GM20431 (cell line): Measurements from ENCODE around the gene MAN2B1.
"Not testable (repeated sequence)": the region's sequence is repeated elsewhere in the genome, so short reads cannot be mapped to it uniquely, and the experiment has no call there.

ENCODE experiments used
- in situ Hi-C: fragments of 300-500 bp; cut with MseI, MboI; formaldehyde crosslinking; loops from one replicate; pipeline ENCODE4 v1.15.0; 2020; ENCODE audit warnings: low sequenced_read_pairs; ENCODE audit not compliant: unreplicated experiment

MAN2B1 gene

DNA sequence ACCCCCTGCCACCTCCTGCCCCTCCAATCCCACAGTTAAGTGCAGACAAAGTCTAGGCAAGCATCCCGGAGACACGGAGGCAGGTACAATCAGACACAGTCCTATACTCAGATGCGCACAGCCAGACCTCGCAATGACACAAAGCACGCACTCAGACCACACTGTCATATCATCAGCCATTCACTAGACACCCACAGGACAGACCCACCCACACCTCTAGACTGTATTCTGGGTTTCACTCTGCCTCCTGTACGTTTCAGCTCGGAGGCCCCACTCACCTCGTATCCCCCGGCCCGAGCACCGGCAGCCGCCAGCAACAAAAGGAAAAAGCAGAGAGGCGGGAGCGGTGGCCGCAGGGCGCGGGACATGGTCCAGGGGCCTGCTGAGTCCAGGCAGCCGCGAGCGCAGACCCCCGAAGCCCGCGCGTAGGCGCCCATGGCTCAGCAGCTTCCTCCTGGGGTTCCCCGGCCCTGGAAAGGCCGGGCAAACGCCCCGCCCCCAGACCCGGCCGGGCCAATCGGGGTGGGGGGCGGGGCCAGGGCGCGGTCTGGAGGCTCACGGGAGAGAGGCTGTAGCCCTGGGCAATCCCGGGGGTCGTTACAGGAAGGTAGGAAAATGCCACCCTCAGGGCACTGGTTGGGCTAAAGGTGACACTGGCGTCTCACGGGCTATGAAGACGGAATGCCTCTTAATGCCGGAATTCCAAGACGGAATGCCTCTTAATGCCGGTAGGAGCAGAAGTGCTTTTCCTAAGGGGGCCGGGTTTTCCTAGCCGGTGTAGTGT, at the start of gene MAN2B1, which contains the start of gene WDR83:
Gene MAN2B1, minus strand, starts transcription at position 478 of the 784 bp plus-strand sequence. Its CDS starts 41 bp downstream, at position 437.
Gene WDR83, plus strand, starts transcription at position 543 of the 784 bp plus-strand sequence. CDS start 2,984 bp downstream, outside the sequence.
- in situ Hi-C loops, result no loop called here

GRCh38 chr19:12715929-12716328, 49.4 kb upstream of the MAN2B1 start:
- in situ Hi-C loops, result no loop called here

DNA sequence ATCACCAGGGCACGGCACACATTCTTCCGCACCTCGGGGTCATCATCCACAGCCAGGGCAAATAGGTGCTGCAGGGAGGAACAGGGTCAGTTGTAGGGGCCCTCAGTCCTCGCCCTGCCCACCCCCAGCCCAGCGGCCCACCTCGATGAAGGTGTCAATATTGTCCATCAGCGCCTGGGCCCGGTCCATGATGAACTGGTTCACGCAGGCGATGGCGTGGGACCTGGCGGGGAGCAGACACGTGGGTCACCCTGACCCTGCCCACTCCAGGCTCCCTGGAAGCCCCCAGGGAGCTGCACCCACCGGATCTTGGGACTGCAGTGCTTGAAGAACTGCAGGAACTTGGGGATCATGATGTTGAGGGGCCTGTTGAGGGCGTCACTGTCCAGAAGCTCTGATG, 48.6 kb upstream of the MAN2B1 start:
- in situ Hi-C loops, result no loop called here

DNA sequence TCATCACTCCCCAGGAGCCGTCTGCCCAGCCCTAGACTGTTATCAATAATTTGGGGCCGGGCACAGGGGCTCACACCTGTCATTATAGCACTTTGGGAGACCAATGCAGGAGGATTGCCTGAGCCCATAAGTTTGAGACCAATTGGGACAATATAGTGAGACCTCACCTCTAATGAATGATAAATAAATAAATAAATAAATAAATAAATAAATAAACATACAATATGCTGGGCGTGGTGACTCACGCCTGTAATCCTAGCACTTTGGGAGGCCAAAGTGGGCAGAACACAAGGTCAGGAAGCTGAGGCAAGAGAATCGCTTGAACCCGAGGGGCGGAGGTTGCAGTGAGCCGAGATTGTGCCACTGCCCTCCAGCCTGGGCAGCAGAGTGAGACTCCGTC, 46.8 kb upstream of the MAN2B1 start:
- in situ Hi-C loops, result not testable (repeated sequence)

- in situ Hi-C loops, result not testable (repeated sequence)
Observed at GRCh38 chr19:12712077-12712476, 45.5 kb upstream of the MAN2B1 start.

GRCh38 chr19:12711187-12711586, 44.6 kb upstream of the MAN2B1 start:
- in situ Hi-C loops, result no loop called here

DNA sequence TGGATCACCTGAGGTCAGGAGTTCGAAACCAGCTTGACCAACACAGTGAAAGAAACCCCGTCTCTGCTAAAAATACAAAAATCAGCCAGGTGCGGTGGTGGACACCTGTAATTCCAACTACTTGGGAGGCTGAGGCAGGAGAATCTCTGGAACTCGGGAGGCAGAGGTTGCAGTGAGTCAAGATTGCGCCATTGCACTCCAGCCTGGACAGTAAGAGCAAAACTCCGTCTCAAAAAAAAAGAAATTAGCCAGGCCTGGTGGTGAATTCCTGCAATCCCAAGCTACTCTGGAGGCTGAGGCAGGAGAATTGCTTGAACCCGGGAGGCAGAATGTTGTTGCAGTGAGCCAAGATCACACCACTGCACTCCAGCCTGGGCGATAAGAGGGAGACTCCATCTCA, 42.1 kb upstream of the MAN2B1 start:
- in situ Hi-C loops, result no loop called here

DNA sequence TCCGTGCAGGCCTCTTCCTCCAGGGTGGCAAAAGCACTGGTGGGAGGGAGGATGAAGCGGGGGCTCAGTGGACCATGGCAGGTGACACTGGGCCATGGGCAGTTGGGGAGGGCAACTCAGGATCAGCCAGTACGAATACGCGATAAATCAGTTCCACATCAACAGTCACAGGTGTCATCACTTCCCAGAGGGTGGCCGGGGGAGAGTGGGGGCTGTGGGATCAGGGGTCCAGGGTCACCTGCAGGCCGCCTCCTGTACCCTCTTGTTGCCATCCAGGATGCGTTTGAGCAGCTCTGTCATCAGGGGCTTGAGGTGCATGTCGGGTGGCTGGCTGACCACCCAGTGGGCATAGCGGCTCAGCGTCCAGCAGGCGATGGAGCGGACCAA, 39.8 kb upstream of the MAN2B1 start:
- in situ Hi-C loops, result no loop called here

- in situ Hi-C loops, result no loop called here
Observed at GRCh38 chr19:12705654-12706331, 39.3 kb upstream of the MAN2B1 start.

DNA sequence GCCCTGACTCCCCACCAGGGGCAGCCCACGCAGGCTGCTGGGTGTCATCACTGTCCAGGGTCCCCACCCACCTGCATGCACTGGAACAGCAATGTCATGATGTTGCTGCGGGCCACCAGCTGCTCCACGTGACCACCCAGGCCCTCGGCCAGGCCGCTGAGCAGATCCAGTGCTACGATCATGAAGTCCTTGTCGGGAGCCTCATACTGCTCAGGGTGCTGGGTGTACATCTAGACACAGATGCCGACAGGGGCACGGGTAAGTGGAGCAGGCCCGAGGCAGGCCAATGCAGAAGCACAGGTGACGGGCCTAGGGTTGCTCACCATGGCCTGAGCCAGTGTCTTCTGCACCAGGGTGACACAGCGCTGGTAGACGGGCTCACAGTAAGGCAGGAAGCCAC, 38.6 kb upstream of the MAN2B1 start:
- in situ Hi-C loops, result no loop called here

DNA sequence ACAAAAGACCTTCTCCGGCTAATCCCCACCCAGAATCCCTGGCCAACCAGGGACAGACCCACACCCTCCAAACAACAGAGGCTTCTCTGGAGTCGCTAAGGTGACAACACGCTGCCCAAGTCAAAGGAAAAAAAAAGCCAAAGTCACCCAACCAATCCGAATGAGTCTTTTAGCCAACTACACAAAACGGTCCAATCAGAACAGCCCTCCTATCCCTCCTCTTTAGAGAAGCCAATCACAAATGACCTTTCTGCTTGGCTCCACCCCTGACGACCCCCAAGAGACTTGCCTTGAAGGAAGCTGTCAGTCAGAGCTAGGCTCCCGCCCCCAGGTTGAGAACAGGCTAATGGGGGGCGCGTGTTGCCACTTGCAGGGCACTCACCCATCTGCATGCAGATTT, 36.5 kb upstream of the MAN2B1 start:
- in situ Hi-C loops, result no loop called here

- in situ Hi-C loops, result no loop called here
Observed at GRCh38 chr19:12701596-12702282, 35.2 kb upstream of the MAN2B1 start.

DNA sequence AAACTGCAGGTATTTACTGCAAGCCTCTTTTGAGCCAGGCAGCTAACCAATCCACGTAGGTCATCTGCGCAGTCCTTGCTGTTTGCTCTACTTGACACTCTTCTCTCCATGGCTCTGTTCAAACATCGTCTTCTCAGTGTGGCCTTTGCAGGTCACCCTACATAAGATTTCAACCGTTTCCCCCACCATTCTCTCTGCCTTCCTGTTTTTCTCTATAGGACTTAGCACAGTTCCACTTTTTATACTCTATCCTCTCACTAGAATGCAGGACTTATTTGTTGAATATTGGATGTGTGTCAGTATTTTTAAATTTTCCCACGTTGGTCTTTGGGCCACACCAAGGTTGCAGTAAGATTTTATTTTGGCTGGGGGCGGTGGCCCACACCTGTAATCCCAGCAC, 31.6 kb upstream of the MAN2B1 start:
- in situ Hi-C loops, result no loop called here

DNA sequence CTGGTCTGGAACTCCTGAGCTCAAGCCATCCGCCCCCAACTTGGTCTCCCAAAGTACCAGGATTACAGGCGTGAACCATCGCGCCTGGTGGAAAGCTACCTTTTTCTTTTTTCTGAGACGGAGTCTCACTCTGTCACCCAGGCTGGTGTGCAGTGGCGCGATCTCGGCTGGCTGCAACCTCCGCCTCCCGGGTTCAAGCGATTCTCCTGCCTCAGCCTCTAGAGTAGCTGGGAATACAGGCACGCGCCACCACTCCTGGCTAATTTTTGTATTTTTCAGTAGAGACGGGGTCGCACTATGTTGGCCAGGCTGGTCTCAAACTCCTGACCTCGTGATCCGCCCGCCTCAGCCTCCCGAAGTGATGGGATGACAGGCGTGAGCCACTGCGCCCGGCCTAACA, 30.9 kb upstream of the MAN2B1 start:
- in situ Hi-C loops, result not testable (repeated sequence)

GRCh38 chr19:12696366-12697335, 30.1 kb upstream of the MAN2B1 start, which contains the start of gene FBXW9:
Gene FBXW9 (minus strand): TSS chr19:12696631. CDS start chr19:12696581, 50 bp downstream.
- in situ Hi-C loops, result no loop called here

DNA sequence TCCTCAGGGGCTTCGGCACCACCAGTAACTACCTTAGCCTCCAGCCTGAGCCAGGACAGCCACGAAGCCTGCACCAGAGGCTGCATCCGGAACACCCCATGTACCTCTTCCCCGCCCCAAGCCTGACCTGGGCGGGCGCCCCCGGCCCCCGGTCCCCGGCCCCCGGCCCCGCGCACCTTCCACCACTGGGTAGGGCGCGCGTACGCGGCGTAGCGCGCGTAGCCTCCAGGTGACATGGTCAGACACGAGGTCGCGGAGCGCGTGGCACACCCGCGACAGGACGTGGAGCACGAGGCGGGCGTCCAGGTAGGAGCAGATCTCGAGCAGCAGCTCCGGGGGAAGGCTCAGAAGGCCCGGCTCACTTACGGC, 29.4 kb upstream of the MAN2B1 start:
- in situ Hi-C loops, result no loop called here

GRCh38 chr19:12695514-12695913, 29.0 kb upstream of the MAN2B1 start:
- in situ Hi-C loops, result no loop called here

GRCh38 chr19:12695096-12695495, 28.6 kb upstream of the MAN2B1 start:
- in situ Hi-C loops, result no loop called here

- in situ Hi-C loops, result no loop called here
Observed at GRCh38 chr19:12694641-12695040, 28.1 kb upstream of the MAN2B1 start.

- in situ Hi-C loops, result no loop called here
Observed at GRCh38 chr19:12692960-12693359, 26.4 kb upstream of the MAN2B1 start.
